Right lobe of liver (tissue), 4 donors: ENCODE measurements around the gene B3GALNT1.

Experiments
- POLR2A ChIP-seq: fragments of 450-650 bp; IDR thresholded peaks from one replicate; pipeline ENCODE4 v1.6.1; 2017; ENCODE audit warnings: antibody characterized with exemption, mild to moderate bottlenecking
- TF ChIP-seq, protein P1 (sequence below), 4 donors: fragments of 200-600 bp in 3 of 4; fragments of 450-650 bp in 1 of 4; IDR thresholded peaks; one replicate each; pipeline versions ENCODE4 v1.5.1 to v1.8.0; 2016 to 2022; ENCODE audit warnings: antibody characterized with exemption in 4 of 4, mild to moderate bottlenecking in 2 of 4
- donor health status: DM: no; HTN: no; CAD: no.
- donor health status: DM: no; HTN: no; CAD: no.
- donor health status: DM: no; HTN: yes; CAD: no.

DNA sequence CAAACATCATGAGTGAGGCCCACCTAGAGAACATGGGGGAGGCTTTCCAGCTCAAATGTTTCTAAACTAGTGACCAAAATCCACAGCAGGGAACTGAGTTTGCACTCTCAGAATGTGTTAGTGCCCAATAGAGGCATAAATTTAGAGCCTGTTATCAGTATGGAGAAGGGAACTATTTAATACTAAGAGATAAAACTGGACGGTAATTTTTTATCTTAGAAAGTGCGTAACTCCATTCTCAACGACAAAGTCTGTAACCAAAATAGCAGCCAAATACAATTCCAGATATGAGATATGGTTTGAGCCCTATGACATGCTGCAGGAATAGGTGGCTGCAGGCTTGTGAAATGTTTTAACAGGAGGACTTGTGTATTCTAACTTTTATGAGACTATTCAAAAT, 3.5 kb downstream of the B3GALNT1 start:
- TF ChIP-seq, protein P1, sequence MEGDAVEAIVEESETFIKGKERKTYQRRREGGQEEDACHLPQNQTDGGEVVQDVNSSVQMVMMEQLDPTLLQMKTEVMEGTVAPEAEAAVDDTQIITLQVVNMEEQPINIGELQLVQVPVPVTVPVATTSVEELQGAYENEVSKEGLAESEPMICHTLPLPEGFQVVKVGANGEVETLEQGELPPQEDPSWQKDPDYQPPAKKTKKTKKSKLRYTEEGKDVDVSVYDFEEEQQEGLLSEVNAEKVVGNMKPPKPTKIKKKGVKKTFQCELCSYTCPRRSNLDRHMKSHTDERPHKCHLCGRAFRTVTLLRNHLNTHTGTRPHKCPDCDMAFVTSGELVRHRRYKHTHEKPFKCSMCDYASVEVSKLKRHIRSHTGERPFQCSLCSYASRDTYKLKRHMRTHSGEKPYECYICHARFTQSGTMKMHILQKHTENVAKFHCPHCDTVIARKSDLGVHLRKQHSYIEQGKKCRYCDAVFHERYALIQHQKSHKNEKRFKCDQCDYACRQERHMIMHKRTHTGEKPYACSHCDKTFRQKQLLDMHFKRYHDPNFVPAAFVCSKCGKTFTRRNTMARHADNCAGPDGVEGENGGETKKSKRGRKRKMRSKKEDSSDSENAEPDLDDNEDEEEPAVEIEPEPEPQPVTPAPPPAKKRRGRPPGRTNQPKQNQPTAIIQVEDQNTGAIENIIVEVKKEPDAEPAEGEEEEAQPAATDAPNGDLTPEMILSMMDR (IDR thresholded peaks at IDR 0.05) = no peak
- TF ChIP-seq POLR2A = no peak
